H7 (cell line): Measurements from ENCODE around the gene EEF1AKMT1. TPM values are rescaled to one million over a fixed set of nuclear protein-coding genes. Genes with fewer than 3 reads are reported as not detected.
"Not testable (repeated sequence)": the region's sequence is repeated elsewhere in the genome, so short reads cannot be mapped to it uniquely, and the experiment has no call there.

Experiments used
- DNase-seq: peaks from one replicate; pipeline ENCODE4 v3.0.0; 2012
- H3K27me3 ChIP-seq: 2 replicates; pipeline ENCODE4 v1.6.0; 2011; ENCODE audit warnings: mild to moderate bottlenecking, low read length; ENCODE audit not compliant: control insufficient read depth, insufficient read depth
- H3K36me3 ChIP-seq: replicated peaks from 2 replicates; pipeline ENCODE4 v1.5.1; 2011; ENCODE audit warnings: low read length; ENCODE audit not compliant: control insufficient read depth, insufficient read depth
- H3K4me3 ChIP-seq: 2 replicates; pipeline ENCODE4 v1.5.1; 2011; ENCODE audit warnings: low read depth, mild to moderate bottlenecking, control low read depth, low read length, moderate library complexity; ENCODE audit not compliant: insufficient read depth
- total RNA-seq: library from RNA; depleted of rRNA; stranded (reverse); fragments of >200 nt; shearing (Covaris generic); gene quantifications from 2 replicates; pipeline ENCODE4 v1.2.3, GENCODE V29; 2014

The EEF1AKMT1 gene
- total RNA-seq, 1 experiment from 2014 or later, result 2.6 TPM

DNA sequence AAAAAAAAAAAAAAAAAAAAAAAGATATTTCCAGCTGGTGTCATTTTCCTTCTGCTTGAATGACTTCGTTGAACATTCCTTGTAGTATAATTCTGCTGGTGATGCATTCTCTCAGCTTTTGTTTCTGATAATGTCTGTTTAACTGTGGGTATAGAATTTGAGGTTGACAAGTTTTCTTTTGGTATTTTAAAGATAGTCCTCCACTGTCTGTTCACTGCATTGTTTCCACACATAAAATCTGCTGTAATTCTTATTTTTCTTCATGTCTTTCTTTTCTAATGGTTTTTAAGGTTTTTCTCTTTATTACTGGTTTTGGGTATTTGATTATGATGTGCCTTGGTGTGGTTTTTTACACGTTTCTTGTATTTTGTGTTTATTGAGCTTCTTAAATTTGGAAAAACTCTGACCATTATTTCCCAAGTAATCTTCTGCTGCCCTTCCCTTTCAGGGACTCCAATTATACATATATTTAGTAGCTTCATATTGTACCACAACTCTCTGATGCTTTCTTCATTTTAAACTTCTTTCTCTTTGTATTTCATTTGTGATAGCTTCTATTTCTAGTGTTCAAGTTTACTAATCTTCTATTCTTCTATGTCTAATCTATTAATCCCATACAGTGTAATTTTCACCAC is 6.3 kb downstream of the EEF1AKMT1 start:
- H3K4me3 ChIP-seq, result no peak overlapping the region
- H3K27me3 ChIP-seq, result no peaks in the 10 kb centered on the region
- H3K36me3 ChIP-seq, result no peaks in the 10 kb centered on the region
- no peak for DNase-seq

DNA sequence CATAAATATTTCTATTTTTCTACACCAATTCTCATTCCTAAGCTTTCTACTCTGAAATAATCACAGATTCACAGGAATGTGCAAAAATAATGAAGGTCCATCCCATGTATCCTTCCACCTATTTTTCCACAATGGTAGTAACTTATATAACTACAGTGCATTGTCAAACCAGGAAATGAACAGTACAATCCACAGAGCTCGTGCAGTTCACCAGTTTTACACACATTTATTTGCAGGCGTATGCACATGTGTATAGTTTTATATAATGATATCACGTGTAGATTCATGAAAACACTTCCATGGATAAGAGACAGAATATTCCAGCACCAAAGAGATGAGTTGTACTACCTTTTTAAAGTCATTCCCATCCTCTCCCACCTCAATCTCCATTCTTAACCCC is 12.9 kb downstream of the EEF1AKMT1 start:
- Histone ChIP-seq H3K4me3 (no peak overlapping the region), H3K27me3 (no peaks in the 10 kb centered on the region), H3K36me3 (no peaks in the 10 kb centered on the region)
- DNase-seq, result no peak

DNA sequence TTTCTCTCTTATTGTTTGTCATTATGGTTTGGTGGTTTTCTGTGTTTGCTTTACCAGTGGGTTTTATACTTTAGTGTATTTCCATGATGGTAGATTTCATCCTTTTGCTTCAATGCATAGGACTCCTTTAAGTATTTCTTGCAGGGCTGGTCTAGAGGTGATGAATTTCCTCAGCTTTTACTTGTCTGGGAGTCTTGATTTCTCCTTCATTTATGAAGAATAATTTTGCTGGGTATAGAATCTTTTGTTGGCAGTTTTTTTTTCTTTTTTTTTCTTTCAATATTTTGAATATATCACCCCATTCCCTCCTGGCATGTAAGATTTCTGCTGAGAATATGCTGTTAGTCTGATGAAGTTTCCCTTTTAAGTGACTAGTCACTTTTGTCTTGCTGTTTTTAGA is 19.8 kb downstream of the EEF1AKMT1 start:
- Histone ChIP-seq H3K4me3 (no peak overlapping the region), H3K36me3 (no peaks in the 10 kb centered on the region), H3K27me3 (no peaks in the 10 kb centered on the region)
- DNase-seq, result no peak

DNA sequence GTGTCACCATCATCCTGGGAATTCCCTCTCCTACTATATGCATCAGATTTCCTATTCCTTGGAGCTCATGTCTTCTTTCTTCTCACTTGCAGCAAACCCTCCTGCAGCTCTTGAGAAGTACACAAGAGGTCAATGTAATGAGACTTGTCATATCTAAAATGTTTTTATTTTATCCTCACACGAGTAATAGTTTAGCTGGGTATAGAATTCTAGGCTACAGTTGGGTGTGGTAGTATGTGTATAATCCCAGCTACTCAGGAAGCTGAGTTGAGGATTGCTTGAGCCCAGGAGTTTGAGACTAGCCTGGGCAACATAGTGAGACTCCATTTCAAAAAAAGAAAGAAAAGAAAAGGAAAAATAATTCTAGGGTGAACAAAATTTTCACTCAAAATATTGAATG is 24.4 kb downstream of the EEF1AKMT1 start:
- H3K36me3 ChIP-seq, result no peaks in the 10 kb centered on the region
- H3K4me3 ChIP-seq, result no peak overlapping the region
- H3K27me3 ChIP-seq, result no peaks in the 10 kb centered on the region
- no peak for DNase-seq

DNA sequence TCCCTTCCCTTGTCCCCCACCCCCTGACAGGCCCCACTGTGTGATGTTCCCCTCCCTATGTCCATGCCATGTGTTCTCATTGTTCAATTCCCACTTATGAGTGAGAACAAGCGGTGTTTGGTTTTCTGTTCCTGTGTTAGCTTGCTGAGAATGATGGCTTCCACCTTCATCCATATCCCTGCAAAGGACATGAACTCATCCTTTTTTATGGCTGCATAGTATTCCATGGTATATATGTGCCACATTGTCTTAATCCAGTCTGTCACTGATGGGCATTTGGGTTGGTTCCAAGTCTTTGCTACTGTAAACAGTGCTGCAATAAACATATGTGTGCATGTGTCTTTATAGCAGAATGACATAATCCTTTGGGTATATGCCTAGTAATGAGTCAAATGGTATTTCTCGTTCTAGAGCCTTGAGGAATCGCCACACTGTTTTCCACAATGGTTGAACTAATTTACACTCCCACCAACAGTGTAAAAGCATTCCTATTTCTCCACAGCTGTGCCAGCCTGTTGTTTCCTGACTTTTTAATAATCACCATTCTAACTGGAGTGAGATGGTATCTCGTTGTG is 29.8 kb downstream of the EEF1AKMT1 start:
- H3K27me3 ChIP-seq, H3K4me3 ChIP-seq, DNase-seq, H3K36me3 ChIP-seq: not testable (repeated sequence)

DNA sequence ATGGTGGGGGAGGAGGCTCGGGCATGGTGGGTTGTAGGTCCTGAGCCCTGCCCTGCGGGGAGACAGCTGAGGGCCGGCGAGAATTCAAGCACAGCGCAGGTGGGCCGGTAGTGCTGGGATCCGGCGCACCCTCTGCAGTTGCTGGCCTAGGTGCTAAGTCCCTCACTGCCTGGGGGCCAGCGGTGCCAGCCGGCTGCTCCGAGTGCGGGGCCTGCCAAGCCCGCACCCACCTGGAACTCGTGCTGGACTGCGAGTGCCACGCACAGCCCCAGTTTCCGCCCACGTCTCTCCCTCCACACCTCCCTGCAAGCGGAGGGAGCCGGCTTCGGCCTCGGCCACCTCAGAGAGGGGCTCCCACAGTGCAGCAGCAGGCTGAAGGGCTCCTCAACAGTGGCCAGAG is 33.7 kb downstream of the EEF1AKMT1 start:
- no peak overlapping the region for H3K4me3 ChIP-seq
- no peaks in the 10 kb centered on the region for H3K27me3 ChIP-seq
- no peaks in the 10 kb centered on the region for H3K36me3 ChIP-seq
- DNase-seq, result no peak

DNA sequence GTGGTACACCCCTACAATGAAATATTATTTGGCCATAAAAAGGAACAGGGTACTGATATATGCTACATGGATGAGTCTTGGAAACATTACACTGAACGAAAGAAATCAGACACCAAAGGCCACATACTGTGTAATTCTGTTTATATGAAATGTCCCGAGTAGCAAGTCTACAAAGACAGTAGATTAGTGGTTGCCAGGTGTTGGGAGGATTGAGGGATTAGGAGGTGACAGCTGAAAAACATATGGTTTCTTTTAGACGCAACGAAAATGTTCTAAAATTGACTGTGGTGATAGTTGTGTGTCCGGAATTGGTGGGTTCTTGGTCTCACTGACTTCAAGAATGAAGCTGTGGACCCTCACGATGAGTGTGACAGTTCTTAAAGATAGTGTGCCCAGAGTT is 35.1 kb downstream of the EEF1AKMT1 start:
- H3K27me3 ChIP-seq, result no peaks in the 10 kb centered on the region
- no peaks in the 10 kb centered on the region for H3K36me3 ChIP-seq
- DNase-seq, result no peak
- H3K4me3 ChIP-seq, result no peak overlapping the region

DNA sequence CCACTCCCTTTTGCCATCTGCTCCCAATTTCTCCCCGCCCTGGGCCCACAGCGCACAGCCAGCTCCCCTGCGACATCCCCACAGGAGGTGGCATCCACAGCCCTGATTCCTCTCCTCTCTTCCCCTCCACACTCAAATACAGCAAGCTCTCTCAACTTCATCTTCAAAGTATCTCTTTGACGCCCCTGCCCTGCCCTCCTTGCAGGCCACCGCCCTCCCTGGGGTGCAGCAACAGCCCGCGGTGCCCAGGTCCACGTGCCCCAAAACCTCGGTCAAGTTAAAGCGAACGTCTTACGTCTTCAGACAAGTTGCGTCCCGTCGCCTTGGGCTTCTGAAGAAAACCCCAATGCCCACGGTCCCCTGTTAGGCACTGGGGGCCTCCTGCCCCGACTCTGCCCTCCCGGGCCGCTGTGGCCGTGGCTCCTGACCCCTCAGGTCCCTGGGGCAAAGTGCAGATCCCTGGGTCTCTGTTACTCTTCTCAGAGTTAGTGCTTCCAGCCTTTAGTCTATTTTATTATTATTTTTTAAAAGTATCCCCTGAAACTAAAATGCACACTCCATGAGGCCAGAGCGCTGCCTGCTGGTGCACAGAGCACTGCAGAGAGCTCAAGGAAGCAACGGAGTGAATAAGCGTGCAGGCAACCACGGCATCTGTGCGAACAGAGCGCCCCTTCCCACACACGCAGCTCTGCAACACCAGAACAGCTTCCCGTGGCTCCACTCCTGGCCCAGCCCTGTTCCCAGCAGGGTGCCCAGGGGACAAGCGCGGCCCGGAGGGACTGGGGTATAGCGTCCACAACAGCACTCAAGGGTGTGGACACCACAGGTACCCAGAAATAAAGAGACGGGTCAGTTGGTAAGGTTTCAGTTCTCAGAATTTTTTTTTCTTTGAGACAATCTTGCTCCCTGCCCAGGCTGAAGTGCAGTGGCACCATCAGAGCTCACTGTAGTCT is 43.9 kb downstream of the EEF1AKMT1 start:
- Histone ChIP-seq H3K4me3 (no peak overlapping the region), H3K27me3 (no peaks in the 10 kb centered on the region), H3K36me3 (no peaks in the 10 kb centered on the region)
- DNase-seq, result peak; percentile 32

DNA sequence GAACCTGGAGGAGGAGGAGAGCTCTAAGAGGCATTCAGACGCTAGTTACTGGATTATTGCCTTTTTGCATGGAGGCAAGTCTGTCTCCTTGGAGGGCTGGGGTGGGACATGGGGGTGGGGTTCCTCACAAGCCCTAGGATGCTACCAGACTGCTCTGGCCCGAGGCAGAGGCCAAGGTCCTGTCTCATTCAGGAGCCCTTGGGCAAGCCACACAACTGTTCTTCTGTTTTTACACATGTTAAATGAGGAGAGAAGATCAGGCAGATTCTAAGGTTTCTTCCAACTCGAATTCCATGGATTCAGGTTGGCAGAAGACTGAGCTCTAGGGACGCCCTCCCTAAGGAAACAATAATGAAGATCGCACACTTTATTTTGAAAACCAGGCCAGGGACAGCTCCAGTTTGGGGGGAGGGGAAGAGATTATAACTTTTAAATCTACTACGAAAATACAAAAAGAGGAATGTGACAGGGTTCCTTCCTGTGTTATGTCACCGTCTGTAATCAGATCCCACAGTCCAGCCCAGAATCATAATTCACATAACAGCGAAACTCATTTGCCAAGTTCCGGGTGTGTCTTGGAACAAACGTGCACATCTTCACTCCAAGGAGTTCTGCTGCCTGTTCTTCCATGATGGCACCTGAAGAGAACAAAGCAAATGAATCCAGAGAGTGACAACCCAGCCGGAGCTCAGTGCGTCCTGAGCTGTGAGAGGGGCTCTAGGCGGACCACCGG is 45.0 kb downstream of the EEF1AKMT1 start:
- DNase-seq, result no peak
- Histone ChIP-seq H3K36me3 (no peaks in the 10 kb centered on the region), H3K4me3 (no peak overlapping the region), H3K27me3 (no peaks in the 10 kb centered on the region)

DNA sequence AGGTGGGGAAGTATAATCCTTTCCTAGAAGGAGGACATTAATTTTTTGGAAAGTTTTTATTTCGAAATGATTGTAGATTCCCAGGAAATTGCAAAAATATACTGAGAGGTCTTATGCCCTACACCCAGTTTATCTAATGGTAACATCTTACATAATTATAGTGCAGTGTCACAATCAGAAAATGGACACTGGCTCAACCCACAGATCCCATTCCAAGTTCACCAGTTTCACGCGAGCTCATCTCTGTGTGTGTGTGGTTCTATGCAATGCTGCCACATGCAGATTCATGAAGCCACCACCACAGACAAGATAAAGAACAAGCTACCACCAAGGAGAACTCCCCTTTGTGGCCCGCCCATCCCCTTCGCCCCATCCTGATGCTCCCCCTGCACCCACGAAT is 45.9 kb downstream of the EEF1AKMT1 start:
- Histone ChIP-seq H3K36me3 (no peaks in the 10 kb centered on the region), H3K4me3 (no peak overlapping the region), H3K27me3 (no peaks in the 10 kb centered on the region)
- DNase-seq, result no peak

DNA sequence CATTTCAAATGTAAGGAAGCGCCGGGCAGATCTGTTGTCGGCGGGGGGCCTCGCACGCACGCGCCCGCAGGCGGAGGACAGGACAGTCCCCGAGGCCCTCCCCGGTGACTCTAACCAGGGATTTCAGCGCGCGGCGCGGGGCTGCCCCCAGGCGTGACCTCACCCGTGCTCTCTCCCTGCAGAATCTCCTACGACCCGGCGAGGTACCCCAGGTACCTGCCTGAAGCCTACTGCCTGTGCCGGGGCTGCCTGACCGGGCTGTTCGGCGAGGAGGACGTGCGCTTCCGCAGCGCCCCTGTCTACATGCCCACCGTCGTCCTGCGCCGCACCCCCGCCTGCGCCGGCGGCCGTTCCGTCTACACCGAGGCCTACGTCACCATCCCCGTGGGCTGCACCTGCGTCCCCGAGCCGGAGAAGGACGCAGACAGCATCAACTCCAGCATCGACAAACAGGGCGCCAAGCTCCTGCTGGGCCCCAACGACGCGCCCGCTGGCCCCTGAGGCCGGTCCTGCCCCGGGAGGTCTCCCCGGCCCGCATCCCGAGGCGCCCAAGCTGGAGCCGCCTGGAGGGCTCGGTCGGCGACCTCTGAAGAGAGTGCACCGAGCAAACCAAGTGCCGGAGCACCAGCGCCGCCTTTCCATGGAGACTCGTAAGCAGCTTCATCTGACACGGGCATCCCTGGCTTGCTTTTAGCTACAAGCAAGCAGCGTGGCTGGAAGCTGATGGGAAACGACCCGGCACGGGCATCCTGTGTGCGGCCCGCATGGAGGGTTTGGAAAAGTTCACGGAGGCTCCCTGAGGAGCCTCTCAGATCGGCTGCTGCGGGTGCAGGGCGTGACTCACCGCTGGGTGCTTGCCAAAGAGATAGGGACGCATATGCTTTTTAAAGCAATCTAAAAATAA is 52.1 kb downstream of the EEF1AKMT1 start:
- Histone ChIP-seq H3K36me3 (no peaks in the 10 kb centered on the region), H3K4me3 (peak overlapping the region; percentile 51), H3K27me3 (peaks cover 16% of the 10 kb centered on the region)
- peak; percentile 77 for DNase-seq

DNA sequence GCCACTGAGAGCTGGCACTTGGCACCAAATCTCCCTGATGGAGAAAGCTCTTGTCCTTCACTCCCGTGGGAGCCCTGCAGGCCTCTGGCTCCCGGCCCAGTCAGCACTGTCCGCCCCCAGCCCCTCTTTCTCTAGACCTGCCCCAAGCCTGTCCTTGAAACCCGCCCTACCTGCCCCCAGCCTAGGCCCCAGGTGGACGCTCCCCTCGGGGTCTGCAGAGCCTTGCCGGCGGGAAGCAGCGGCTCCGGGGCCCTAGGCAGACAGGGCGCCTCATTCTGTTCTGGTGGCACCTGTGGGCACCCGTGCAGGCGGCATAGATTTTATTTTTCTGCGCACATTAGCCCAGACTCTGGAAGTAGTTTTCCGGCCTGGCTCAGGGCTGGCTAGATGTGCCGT is 52.7 kb downstream of the EEF1AKMT1 start:
- Histone ChIP-seq H3K4me3 (peak overlapping the region; percentile 51; the same call in 1 of the 2 replicates), H3K27me3 (peaks cover 16% of the 10 kb centered on the region), H3K36me3 (no peaks in the 10 kb centered on the region)
- peak; percentile 60 for DNase-seq

DNA sequence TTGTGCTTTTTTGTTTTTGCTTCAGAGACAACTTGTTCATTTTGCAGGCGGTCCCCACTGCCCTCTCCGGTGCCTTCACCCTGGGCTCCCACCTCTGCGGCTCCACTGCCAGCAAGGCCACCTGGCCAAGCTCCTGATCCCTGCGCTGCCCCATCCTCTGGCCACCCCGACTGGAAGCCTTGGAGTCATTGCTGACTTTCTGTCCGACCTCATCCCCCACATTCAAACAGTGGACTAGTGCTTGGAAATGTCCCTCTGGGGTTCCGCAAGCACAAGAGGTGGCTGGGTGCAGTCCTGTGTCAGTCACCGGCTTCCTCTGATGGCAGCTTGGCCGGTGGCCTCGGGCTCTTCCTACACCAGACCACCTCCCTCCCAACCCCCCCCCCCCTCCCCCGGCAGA is 53.3 kb downstream of the EEF1AKMT1 start:
- H3K27me3 ChIP-seq, result peaks cover 16% of the 10 kb centered on the region
- H3K36me3 ChIP-seq, result no peaks in the 10 kb centered on the region
- no peak for DNase-seq

DNA sequence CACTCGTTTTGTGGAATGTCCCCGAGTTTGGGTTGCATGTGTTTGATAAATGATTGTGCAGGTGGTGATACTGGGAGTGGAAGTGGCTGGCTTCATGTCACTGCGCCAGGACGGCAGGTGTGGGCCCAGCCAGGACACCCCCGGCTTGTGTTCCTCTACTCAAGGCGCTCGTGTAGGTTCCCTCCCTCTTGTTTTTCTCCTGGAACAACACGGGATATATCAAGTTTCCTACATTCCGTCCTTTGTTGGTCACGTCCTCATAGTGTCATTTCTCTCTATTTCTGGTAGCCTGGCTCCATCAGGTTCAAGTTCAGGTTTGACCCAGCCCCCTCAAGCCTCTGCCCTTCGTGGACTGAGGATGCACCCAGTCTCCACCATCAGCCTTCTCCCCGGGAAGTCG is 54.0 kb downstream of the EEF1AKMT1 start:
- Histone ChIP-seq H3K4me3 (no peak overlapping the region), H3K36me3 (no peaks in the 10 kb centered on the region), H3K27me3 (peaks cover 16% of the 10 kb centered on the region)
- DNase-seq, result no peak

More for the DNA sequence above, 53.3 kb downstream of the EEF1AKMT1 start:
- H3K4me3 ChIP-seq, result no peak overlapping the region
